ENCODE measurements around the gene SKAP2.

The SKAP2 gene

DNA sequence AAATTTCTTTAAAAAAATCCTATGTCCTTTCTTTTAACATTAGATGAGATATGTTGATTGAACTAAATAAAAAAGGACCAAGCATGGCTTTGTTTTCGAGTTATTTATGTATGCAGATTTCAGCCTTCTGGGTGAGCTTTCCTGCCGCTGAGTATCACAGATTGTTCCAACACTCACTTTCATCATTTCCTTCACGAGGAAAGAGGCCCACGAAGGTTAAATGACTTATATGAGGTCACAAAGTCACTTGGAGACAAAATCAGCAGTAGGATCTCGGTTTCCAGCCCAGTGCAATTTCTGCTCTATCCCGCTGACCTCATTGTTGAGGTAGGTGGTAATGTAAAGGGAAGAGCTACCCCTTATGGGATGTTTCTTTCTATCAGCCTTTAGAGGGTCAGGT is 226.8 kb downstream of the SKAP2 start:
- ChIA-PET CTCF (no interaction called here), POLR2A (no interaction called here)
- H3K4me3 ChIP-seq (ENCODE audit: low read depth, low read length) = no peak overlapping the region
- no peak for DNase-seq (ENCODE audit: low read depth, low spot score)
- TF ChIP-seq, protein P1, sequence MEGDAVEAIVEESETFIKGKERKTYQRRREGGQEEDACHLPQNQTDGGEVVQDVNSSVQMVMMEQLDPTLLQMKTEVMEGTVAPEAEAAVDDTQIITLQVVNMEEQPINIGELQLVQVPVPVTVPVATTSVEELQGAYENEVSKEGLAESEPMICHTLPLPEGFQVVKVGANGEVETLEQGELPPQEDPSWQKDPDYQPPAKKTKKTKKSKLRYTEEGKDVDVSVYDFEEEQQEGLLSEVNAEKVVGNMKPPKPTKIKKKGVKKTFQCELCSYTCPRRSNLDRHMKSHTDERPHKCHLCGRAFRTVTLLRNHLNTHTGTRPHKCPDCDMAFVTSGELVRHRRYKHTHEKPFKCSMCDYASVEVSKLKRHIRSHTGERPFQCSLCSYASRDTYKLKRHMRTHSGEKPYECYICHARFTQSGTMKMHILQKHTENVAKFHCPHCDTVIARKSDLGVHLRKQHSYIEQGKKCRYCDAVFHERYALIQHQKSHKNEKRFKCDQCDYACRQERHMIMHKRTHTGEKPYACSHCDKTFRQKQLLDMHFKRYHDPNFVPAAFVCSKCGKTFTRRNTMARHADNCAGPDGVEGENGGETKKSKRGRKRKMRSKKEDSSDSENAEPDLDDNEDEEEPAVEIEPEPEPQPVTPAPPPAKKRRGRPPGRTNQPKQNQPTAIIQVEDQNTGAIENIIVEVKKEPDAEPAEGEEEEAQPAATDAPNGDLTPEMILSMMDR (IDR thresholded peaks at IDR 0.05; ENCODE audit: insufficient read depth, low read length, missing control alignments) = no peak

DNA sequence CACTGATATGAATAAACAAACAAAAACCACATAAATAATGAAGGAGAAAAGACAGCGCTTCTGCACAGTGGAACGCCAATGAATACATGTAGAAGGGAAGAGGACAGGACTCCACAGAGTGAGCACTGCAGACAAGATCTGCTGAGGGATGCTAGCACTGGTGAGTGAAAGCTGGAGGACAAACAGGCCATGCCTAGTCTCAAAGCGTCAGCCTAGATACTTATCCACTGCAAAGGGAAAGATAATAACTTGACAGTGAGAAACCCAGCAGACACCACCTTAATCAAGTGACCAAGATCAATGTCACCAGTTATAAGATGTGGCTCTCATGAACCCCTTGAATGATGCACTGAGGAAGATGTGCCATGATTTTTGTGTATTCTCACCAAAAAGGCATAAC is 227.6 kb downstream of the SKAP2 start:
- POLR2A ChIA-PET = no interaction called here
- TF ChIP-seq, protein P1 (IDR thresholded peaks at IDR 0.05; ENCODE audit: insufficient read depth, low read length, missing control alignments) = no peak
- no peak for DNase-seq (ENCODE audit: low read depth, low spot score)
- CTCF ChIA-PET = no interaction called here
- H3K4me3 ChIP-seq (ENCODE audit: low read depth, low read length) = no peak overlapping the region

GRCh38 chr7:26633557-26633956 is 230.8 kb downstream of the SKAP2 start:
- H3K4me3 ChIP-seq (ENCODE audit: low read depth, low read length) = no peak overlapping the region
- no peak for DNase-seq (ENCODE audit: low read depth, low spot score)
- POLR2A ChIA-PET = no interaction called here
- CTCF ChIA-PET = no interaction called here
- TF ChIP-seq, protein P1 (IDR thresholded peaks at IDR 0.05; ENCODE audit: insufficient read depth, low read length, missing control alignments) = no peak

- ChIA-PET POLR2A (no interaction called here), CTCF (no interaction called here)
- DNase-seq (ENCODE audit: low read depth, low spot score) = no peak
- H3K4me3 ChIP-seq (ENCODE audit: low read depth, low read length) = no peak overlapping the region
- TF ChIP-seq, protein P1 (IDR thresholded peaks at IDR 0.05; ENCODE audit: insufficient read depth, low read length, missing control alignments) = no peak
Observed at GRCh38 chr7:26631601-26632000, 232.8 kb downstream of the SKAP2 start.

DNA sequence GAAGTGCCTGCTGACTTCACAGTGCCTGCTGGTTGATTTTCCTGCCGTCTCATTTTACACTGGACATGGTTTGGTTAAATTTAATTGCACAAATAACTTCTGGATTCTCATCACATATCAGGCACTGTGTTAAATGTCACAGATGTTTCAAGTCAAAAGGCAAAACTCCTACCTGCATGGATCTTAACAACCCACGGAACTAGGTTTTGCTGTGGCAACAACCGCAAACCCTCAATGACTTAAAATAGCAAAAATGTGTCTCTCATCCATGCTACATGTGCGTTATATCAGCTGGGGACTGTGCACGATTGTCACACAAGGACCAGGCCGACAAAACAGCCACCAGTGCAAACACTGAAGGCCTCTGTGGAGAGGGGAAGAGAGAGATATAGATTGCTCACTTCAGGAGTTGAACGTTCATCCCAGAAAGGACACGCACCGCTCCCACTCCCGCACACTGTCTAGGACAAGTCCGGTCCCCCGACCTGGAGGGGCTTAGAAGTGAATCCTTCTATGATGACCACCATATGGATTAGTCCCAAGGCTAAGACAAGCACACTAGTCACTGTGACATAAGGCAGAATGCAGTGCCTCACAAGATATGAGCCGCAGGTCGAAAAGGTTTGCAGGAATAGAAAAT is 233.3 kb downstream of the SKAP2 start:
- POLR2A ChIA-PET = no interaction called here
- TF ChIP-seq, protein P1 (IDR thresholded peaks at IDR 0.05; ENCODE audit: insufficient read depth, low read length, missing control alignments) = no peak
- CTCF ChIA-PET = no interaction called here

GRCh38 chr7:26630361-26630760 is 234.0 kb downstream of the SKAP2 start:
- ChIA-PET POLR2A (no interaction called here), CTCF (no interaction called here)

More for the DNA sequence above, 233.3 kb downstream of the SKAP2 start:
- DNase-seq (ENCODE audit: low read depth, low spot score) = no peak
- no peak overlapping the region for H3K4me3 ChIP-seq (ENCODE audit: low read depth, low read length)

More at GRCh38 chr7:26630361-26630760, 234.0 kb downstream of the SKAP2 start:
- no peak overlapping the region for H3K4me3 ChIP-seq (ENCODE audit: low read depth, low read length)
- TF ChIP-seq, protein P1 (IDR thresholded peaks at IDR 0.05; ENCODE audit: insufficient read depth, low read length, missing control alignments) = no peak
- no peak for DNase-seq (ENCODE audit: low read depth, low spot score)
